Stimulated activated CD8-positive, alpha-beta memory T cell treated with anti-CD3 and anti-CD28 coated beads, Interleukin-15, amount 100 ng/mL, for 4 hours (primary cell): ENCODE data around the gene BCL7A.

Experiments
- DNase-seq, 2 donors: peaks; one replicate each; pipeline ENCODE4 v3.0.0-alpha.2; 2020; ENCODE audit warnings: low read depth in 2 of 2

The BCL7A gene

GRCh38 chr12:122078141-122079032 is 56.7 kb downstream of the BCL7A start, which contains the start of gene MLXIP:
MLXIP (plus strand) TSS chr12:122078756; CDS start chr12:122078854, 98 bp downstream.
- DNase-seq = peak; percentile 81 to 83

- no peak for DNase-seq
Measured at GRCh38 chr12:122079033-122079531, 57.4 kb downstream of the BCL7A start.

DNA sequence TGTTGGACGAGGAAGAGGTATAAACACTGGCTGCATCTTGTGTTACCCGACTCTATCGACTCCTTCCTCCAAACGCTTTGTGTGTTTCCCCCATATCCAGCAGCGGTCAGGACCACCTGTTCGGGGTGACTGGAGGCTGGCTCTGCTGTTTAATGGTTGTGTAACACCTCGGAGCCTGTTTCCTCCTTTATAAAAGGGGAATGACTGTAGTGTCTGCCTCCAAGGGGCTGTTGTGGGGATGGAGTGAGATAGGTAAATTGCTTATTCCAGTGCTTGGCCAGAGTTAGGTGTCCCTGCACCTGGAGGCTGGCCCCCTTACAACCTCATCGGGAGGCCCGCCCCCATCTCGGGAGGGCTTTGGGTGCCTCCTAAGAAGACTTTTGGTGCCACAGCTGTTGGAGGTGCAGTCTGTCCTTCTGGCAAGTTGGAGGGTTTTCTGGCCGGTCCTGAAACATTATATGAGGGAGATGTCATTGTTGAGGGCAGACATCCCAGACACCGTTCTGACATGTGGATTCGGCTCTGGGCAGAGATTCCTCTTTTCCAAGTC is 57.9 kb downstream of the BCL7A start:
- no peak for DNase-seq

DNA sequence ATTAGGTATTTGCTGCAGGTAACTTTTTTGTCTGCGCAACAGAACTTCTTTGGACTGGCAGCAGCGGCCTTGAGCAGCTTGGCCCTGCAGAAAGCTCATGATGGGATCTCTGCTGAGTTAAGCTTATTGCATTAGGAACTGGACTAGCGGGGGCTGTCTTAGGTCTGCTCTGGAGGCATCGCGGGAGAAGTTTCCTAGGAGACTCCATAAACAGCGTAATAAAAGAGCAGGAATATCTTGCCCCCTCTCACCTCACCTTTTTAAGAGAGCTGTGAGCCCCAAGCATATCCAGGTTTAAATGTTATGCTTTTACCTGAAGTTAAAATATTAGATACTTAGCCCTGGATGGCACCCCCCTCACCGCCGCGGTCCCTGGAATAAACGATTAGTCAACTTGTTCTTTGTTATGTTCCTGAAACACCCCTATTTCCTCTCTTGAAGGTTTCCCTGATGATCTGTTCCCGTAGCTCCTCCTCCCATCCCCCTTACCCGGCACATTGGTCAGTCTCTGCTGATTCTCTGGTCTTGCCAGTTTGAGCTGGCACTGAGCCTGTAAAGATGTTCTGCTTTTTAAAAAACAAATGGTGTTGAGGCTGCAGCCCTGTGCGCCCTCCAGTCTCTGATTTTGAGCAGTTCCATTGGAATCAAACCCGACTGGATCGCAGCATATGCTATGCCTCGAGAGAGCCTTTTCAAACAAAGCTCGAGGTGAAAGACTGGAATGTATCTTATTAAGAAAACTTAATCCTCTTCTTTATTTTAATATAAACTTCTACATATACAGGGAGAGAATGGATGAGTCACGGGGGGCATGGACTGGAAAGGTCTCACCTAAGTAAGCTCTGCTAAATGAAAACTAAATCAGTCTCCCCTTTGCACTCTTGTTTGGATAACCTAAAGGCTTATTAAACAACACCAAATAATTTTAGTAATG is 58.7 kb downstream of the BCL7A start:
- DNase-seq = no peak

DNA sequence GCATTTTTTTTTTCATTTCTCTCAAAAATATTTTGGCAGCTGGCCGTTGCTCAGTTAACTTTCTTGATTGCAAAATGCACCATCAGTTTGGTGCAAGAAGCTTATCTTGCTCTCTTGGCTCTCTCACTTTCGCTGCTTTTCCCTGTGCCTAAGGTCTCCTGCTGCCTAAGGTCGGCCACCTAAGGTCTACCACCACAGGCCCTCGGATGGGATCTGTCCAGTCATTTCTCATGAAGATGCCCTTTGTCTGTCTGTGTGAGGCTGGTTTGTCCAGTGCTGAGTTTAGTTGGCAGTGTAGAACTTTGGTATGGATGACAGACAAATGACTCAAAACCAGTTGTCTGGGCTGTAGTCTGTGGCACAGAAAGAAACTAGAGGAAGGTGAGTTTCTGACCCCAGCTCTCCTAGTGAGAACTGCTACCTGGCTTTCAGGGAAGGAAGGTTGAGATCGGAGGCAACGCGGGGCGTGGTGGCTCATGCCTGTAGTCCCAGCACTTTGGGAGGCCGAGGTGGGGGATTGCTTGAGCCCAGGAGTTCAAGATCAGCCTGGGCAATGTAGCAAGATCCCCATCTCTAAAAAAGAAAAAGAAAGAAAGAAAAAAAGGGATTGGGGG is 59.5 kb downstream of the BCL7A start:
- DNase-seq = no peak

DNA sequence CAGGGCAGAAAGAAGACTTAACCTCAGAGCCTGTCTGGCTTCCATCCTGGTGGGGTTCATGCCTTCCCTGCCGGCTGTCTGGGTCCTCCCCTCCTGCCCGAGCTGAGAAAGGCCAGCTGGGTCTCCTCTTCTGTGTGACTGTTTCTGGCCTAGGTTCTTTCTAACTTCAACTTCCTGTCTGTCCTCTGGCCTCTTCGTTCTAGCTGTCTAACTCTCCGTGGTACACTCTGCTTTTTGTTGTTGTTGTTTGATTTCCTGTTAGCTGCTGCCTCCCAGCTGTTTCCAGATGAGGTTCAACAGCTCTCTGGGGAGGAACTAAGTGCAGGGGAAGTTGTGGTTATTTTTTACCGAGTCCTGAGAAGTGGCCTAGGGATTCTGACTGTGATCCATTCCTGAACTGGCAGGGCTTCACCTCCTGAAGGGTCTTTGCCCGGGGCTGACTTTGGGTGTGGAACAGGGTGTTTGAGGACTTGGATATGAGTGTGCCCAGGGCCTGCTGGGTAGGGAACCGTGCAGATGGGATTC is 60.1 kb downstream of the BCL7A start:
- DNase-seq = no peak

DNA sequence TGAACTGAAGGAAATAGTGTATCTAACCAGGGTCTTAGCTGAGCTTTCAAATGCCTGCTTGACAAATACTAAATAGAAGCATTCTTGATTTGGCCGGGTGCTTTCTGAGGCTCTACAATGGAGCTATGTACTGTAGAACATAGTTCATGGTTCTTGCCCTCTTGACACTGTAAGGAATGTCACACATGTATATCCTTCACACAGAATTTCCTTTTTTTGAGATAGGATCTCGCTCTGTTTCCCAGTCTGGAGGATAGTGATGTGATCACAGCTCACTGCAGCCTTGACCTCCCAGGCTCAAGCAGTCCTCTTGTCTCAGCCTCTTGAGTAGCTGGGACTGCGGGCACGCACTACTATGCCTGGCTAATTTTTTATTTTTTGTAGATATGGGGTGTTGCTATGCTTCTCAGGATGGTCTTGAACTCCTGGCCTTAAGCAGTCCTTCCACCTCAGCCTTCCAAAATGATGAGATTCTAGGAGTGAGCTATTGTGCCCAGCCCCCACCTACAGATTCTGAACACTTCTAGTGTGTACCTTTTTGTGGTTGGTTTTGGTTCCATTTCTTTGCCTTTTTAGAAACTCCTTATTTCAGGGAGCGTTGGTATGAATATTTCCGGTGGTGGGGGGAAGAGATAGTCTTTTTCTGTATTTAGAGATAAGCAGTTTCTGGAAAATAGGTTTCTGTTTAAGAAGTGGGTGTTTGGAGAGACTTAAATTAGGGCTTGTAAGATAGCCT is 61.1 kb downstream of the BCL7A start:
- no peak for DNase-seq

DNA sequence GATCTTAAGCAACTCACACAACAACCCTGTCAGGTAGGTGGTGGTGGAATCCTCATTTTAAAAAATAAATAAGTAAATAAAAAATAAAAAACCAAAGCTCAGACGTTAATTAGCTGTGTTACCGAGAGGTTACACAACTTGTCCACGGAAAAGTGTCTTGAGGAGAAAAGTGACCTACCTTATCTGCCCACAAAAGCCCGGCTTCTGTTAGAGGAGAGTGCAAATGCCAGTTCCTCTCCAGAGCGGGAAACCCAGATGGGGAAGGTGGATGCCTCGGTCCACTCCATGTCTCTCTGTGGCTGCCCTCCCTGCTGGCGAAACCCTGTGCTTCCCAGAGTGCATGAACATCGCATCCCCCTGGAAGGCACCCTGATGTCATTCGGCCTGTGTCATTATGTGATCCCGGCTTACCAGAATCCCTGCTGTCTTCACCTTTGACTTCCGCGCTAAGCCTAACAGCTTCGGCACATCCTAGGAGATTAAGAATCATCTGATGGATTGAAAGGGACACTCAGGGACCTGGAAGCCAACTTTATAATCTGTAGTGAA is 63.2 kb downstream of the BCL7A start:
- no peak for DNase-seq

DNA sequence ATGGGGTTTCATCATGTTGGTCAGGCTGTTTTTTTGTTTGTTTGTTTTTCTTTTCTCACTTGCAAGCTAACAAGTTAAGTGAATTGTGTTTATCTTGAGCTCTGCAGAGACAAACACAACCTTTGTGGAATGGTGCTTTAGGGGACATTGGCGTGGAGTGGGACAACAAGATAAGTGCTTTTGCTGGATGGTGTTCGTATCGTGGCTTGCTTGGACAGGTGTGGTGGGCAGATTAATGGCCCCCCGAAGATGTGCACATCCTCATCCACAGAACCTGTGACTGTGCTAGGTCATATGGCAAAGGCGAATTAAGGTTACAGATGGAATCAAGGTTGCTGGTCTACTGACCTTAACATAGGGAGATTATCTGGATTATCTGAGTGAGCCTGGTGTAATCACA is 63.9 kb downstream of the BCL7A start:
- no peak for DNase-seq

DNA sequence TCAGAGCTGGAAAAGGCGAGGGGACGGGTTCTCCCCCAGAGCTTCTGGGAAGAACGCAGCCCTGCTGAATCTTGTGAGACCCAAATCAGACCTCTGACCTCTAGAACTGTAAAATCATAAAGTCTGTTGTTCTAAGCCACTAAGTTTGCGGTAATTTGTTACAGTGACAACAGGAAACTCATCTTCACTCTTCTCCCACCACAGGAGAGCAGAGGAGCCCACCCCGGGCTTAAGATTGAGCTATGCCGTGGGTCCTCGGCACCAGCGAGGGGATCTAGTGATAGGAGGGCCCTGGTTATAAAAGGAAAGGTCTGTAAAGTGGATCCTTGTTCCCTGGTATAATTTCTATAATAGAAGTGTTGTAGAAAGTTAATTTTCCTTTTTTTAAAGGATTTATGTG is 64.4 kb downstream of the BCL7A start:
- no peak for DNase-seq

DNA sequence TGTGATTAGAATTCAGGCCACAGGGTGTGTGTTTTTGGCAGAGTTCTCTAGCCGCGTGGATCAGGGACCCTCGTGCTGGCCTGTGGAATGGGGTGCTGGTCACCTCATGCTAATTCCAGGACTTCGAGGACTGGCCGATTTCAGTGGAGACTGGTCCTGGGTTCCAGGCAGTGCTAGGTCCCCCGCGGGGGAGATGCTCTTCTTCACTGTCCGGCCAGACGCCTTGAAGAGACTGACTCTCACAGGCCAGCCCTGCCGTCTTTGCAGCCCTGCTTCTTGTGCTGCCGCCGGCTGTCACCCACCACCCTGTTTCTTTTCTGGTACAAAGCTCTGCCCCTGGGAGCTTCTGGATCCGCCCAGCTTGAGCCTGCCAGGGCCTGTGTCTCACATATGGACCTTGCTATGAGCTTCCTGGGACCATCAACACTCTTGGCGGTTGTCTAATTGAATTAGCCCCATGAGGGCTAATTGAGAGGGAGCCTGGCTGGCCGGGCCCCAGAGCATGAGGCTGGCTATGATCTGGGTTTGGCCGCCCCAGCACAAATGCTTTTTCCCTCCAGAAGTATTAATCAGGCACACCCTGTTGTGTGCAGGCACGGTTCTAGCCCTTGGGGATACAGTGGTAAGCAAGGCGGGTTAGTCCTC is 65.1 kb downstream of the BCL7A start:
- no peak for DNase-seq

DNA sequence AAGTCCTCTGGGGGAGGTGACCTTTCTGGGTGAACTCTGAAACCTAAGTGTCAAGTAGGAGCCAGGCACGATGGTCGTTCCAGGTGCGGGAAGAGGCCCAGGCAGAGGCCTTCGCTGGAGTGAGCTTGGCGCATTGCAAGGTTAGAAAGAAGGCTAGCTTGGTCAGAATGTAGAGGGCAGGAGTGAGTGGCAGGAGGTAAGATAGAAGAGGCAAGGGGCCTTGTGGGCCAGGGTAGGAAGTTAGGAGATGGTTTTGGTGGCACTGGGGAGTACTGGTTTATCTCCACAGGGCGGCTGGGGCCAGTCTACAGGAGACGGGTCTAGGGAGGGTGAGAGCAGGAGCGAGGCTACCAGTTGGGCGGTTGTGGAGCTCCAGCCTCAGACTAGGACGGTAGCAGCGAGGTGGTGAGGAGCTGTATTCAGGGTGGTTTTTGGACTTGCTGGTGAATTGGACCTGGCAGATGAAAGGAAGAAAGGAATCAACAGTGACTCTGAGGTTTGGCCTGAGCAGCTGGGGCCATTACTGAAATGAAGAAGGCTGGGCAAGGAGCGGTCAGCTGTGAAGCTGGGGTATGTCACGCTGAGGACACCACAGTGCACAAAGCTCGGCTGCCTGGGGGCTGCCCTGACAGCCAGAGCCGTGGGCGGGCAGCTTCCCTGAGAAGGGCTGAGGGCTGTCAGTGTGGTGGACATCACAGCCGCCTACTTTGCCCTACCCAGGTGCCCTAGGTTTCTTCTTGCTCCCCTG is 65.9 kb downstream of the BCL7A start:
- no peak for DNase-seq

GRCh38 chr12:122088179-122088810 is 66.6 kb downstream of the BCL7A start:
- DNase-seq = no peak

GRCh38 chr12:122089077-122089476 is 67.4 kb downstream of the BCL7A start:
- DNase-seq = no peak

DNA sequence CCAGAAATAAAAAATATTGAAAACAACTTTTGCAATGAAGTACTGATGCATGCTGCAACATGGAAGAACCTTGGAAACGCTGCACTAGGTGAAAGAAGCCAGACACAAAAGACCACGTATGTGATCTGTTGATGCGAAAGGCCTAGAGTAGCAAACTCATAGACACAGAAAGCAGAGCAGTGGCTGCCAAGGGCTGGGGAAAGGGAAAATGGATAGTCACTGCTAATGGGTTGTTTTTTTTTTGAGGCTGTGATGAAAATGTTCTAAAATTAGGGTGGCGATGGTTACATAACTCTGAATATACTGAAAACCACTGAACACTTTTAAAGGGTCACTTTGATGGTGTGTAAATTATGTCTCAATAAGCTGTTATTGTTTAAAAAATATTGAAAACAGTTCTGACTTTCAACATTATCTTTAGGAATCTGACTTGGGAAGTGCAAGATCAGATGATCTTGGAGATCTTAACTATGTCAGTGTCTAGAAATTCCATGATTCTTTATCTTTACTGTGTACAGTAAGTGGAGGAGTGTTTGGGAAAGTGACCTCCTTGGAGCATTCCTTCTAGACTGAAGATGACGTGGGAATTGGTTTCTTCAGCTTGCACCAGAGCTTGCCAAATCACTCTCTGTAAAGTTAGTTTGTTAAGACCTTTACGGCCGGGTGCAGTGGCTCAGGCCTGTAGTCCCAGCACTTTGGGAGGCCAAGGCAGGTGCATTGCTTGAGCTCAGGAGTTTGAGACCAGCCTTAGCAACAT is 69.3 kb downstream of the BCL7A start:
- no peak for DNase-seq

DNA sequence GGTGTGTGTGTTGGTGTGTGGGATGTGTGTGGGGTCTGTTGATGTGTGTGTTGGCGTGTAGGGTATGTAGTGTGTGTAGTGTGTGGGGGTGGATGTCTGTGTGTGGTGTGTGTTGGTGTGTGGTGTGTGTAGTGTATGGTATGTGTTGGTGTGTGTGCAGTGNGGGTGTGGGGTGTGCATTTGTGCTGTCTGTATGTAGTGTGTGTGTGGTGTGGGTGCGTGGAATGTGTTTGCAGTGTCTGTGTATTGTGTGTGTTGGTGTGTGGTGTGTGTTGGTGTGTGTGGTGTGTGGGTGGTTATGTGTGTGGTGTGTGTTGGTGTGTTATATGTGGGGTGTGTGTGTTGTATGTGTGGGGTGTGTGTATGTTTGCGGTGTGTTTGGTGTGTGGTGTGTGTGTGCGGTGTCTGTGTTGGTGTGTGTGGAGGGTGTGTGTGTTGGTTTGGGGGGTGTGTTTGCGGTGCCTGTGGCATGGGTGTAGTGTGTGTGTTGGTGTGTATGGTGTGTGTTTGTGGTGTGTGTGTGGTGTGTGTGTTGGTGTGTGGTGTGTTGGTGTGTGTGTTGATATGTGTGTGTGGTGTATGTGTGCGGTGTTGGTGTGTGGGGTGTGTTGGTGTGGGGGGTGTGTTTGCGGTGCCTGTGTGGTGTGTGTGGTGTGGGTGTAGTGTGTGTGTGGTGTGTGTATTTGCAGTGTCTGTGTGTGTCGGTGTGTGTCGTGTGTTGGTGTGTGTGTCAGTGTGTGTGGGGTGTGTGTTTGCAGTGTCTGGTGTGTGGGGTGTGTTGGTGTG is 71.6 kb downstream of the BCL7A start:
- no peak for DNase-seq

- no peak for DNase-seq
Measured at GRCh38 chr12:122094137-122094734, 72.6 kb downstream of the BCL7A start.
